Measurements from ENCODE around the gene HOXD11. TPM values are rescaled to one million over a fixed set of nuclear protein-coding genes. Genes with fewer than 3 reads are reported as not detected.

The HOXD11 gene
- total and polyA plus RNA-seq, 2 donors (not counting 1 experiment from before 2014, with no cell fraction given) = not detected

GRCh38 chr2:176102309-176102866 lies 4.7 kb upstream of the HOXD11 start:
- Histone ChIP-seq H3K27me3 (replicated peaks in 1 of 4; ENCODE audit: control extremely low read depth in 1 of 4, control insufficient read depth in 3 of 4, insufficient read depth in 4 of 4, low read length in 3 of 4) (peaks cover 0 to 97% (median 65%) of the 10 kb centered on the region in 4 experiments), H3K79me2 (ENCODE audit: control insufficient read depth, insufficient read depth, low read length) (no peaks in the 10 kb centered on the region), H3K9ac (ENCODE audit: low read length) (no peak overlapping the region), H4K20me1 (ENCODE audit: control insufficient read depth, insufficient read depth, low read length, poor library complexity, severe bottlenecking) (no peaks in the 10 kb centered on the region), H3K4me2 (replicated peaks; ENCODE audit: low read depth, low read length, poor library complexity, severe bottlenecking) (no peak overlapping the region), H3K4me1 (ENCODE audit: control insufficient read depth in 2 of 2, insufficient read depth in 2 of 2, low read length in 2 of 2) (peaks cover 10 to 50% of the 10 kb centered on the region in 2 donors), H3K4me3 (ENCODE audit: control extremely low read depth in 1 of 5, extremely low read depth in 1 of 5, insufficient read depth in 1 of 5, low read depth in 2 of 5, low read length in 4 of 5) (no peak overlapping the region), H3K9me3 (ENCODE audit: control extremely low read depth in 1 of 3, control insufficient read depth in 2 of 3, insufficient read depth in 1 of 3, low read length in 2 of 3) (peaks cover 0 to 65% (median 0%) of the 10 kb centered on the region in 3 donors), H3K36me3 (replicated peaks in 1 of 2; ENCODE audit: control extremely low read depth in 1 of 2, control insufficient read depth in 1 of 2, extremely low read depth in 1 of 2, insufficient read depth in 2 of 2, low read length in 1 of 2) (no peaks in the 10 kb centered on the region), H2AFZ (ENCODE audit: insufficient read depth, low read depth, low read length, poor library complexity, severe bottlenecking) (no peak overlapping the region), H3K27ac (ENCODE audit: low read length in 2 of 2) (no peak overlapping the region)
- TF ChIP-seq EZH2 (IDR thresholded peaks at IDR 0.05; ENCODE audit: borderline replicate concordance, insufficient read depth, low read depth, low read length, poor library complexity, severe bottlenecking) (no peak), CTCF (IDR thresholded peaks at IDR 0.05) (no peak)
- peaks cover 15% of the 10 kb centered on the region for H3K4me1 Mint-ChIP-seq
- intact Hi-C loops (cut with micrococcal nuclease) = no loop called here
- H3K27me3 Mint-ChIP-seq = peaks cover 80% of the 10 kb centered on the region
- ChIA-PET CTCF (interaction anchor here (1.2 to 1.6 kb wide), 3 partner anchors 9 to 550 kb away, joined by 3 to 4 read pairs (median 4); no protein-coding TSS in a partner anchor), POLR2A (no interaction called here)
- DNase-seq (no peak), ATAC-seq (ENCODE audit: low read depth) (no peak)
- no peak overlapping the region for H3K4me3 Mint-ChIP-seq
- no peak overlapping the region for H3K27ac Mint-ChIP-seq
- WGBS (ENCODE audit: insufficient coverage) = 17% methylated on average over 7 of the region's 7 CpGs
- H3K9me3 Mint-ChIP-seq (ENCODE audit: insufficient read depth) = no peaks in the 10 kb centered on the region

- ChIA-PET POLR2A (no interaction called here), CTCF (interaction anchor here (1.2 to 1.3 kb wide), 2 partner anchors 8 to 451 kb away, joined by 3 to 4 read pairs; no protein-coding TSS in a partner anchor)
- H2AFZ ChIP-seq (ENCODE audit: insufficient read depth, low read depth, low read length, poor library complexity, severe bottlenecking) = no peak overlapping the region
- H3K4me1 ChIP-seq (ENCODE audit: control insufficient read depth in 2 of 2, insufficient read depth in 2 of 2, low read length in 2 of 2) = peaks cover 3 to 42% of the 10 kb centered on the region in 2 donors
- Mint-ChIP-seq H3K4me3 (no peak overlapping the region), H3K9me3 (ENCODE audit: insufficient read depth) (no peaks in the 10 kb centered on the region), H3K4me1 (peaks cover 11% of the 10 kb centered on the region), H3K27ac (no peak overlapping the region), H3K27me3 (peaks cover 74% of the 10 kb centered on the region)
- no peak overlapping the region for H3K4me2 ChIP-seq (replicated peaks; ENCODE audit: low read depth, low read length, poor library complexity, severe bottlenecking)
- H3K36me3 ChIP-seq (replicated peaks in 1 of 2; ENCODE audit: control extremely low read depth in 1 of 2, control insufficient read depth in 1 of 2, extremely low read depth in 1 of 2, insufficient read depth in 2 of 2, low read length in 1 of 2) = no peaks in the 10 kb centered on the region
- no peak overlapping the region for H3K27ac ChIP-seq (ENCODE audit: low read length in 2 of 2)
- TF ChIP-seq CTCF (IDR thresholded peaks at IDR 0.05) (no peak), EZH2 (IDR thresholded peaks at IDR 0.05; ENCODE audit: borderline replicate concordance, insufficient read depth, low read depth, low read length, poor library complexity, severe bottlenecking) (no peak)
- no peak overlapping the region for H3K9ac ChIP-seq (ENCODE audit: low read length)
- DNase-seq (no peak), ATAC-seq (ENCODE audit: low read depth) (no peak)
- 29% methylated on average over 1 of the region's 7 CpGs for WGBS (ENCODE audit: insufficient coverage)
- intact Hi-C loops (cut with micrococcal nuclease) = no loop called here
- no peaks in the 10 kb centered on the region for H4K20me1 ChIP-seq (ENCODE audit: control insufficient read depth, insufficient read depth, low read length, poor library complexity, severe bottlenecking)
- no peak overlapping the region for H3K4me3 ChIP-seq (ENCODE audit: control extremely low read depth in 1 of 5, extremely low read depth in 1 of 5, insufficient read depth in 1 of 5, low read depth in 2 of 5, low read length in 4 of 5)
- H3K9me3 ChIP-seq (ENCODE audit: control extremely low read depth in 1 of 3, control insufficient read depth in 2 of 3, insufficient read depth in 1 of 3, low read length in 2 of 3) = peaks cover 0 to 58% (median 0%) of the 10 kb centered on the region in 3 donors
- H3K79me2 ChIP-seq (ENCODE audit: control insufficient read depth, insufficient read depth, low read length) = no peaks in the 10 kb centered on the region
- peaks cover 0 to 91% (median 59%) of the 10 kb centered on the region in 4 experiments for H3K27me3 ChIP-seq (replicated peaks in 1 of 4; ENCODE audit: control extremely low read depth in 1 of 4, control insufficient read depth in 3 of 4, insufficient read depth in 4 of 4, low read length in 3 of 4)
These were observed 3.9 kb upstream of the HOXD11 start for GRCh38 chr2:176103194-176103593.

Measured in B cell (primary cell).